Breast epithelium (tissue), 4 donors: ENCODE measurements around the gene PYGO2. TPM values are rescaled to one million over a fixed set of nuclear protein-coding genes. Genes with fewer than 3 reads are reported as not detected.

Source experiments
- DNase-seq, 2 donors: peaks; one replicate each; pipeline ENCODE4 v3.0.0-alpha.2; 2019; ENCODE audit warnings: low spot score in 2 of 2
- H3K27ac ChIP-seq, 2 donors: fragments of 200-600 bp; sonication (generic) in 1 of 2; one replicate each; pipeline ENCODE4 v1.5.1; 2016 to 2019; ENCODE audit warnings: mild to moderate bottlenecking in 1 of 2
- H3K27me3 ChIP-seq, 2 donors: fragments of 200-600 bp; sonication (generic) in 1 of 2; one replicate each; pipeline versions ENCODE4 v1.5.1 to v1.6.0; 2017 to 2019; ENCODE audit warnings: control low read depth in 1 of 2, mild to moderate bottlenecking in 1 of 2
- H3K36me3 ChIP-seq: fragments of 200-600 bp; one replicate; pipeline ENCODE4 v1.5.1; 2019
- H3K4me1 ChIP-seq, 2 donors: fragments of 200-600 bp; sonication (generic); one replicate each; pipeline ENCODE4 v1.5.1; 2016 to 2019; ENCODE audit warnings: control low read depth in 1 of 2
- H3K4me3 ChIP-seq, 3 donors: fragments of 200-600 bp; sonication (generic); 1 replicate in 2 of 3; 2 replicates in 1 of 3; pipeline ENCODE4 v1.5.1; 2016 to 2019; ENCODE audit warnings: mild to moderate bottlenecking in 3 of 3, moderate library complexity in 2 of 3
- H3K9me3 ChIP-seq, 2 donors: fragments of 200-600 bp; sonication (generic) in 1 of 2; one replicate each; pipeline ENCODE4 v1.5.1; 2016 to 2019; ENCODE audit warnings: control low read depth in 1 of 2
- POLR2A ChIP-seq: fragments of 450-650 bp; IDR thresholded peaks from one replicate; pipeline ENCODE4 v1.6.1; 2016; ENCODE audit warnings: antibody characterized with exemption, mild to moderate bottlenecking, moderate library complexity
- POLR2AphosphoS5 ChIP-seq, 3 donors: sonication (generic); formaldehyde crosslinking; IDR thresholded peaks; one replicate each; pipeline ENCODE4 v1.6.1; 2017; ENCODE audit warnings: antibody characterized with exemption in 3 of 3
- intact Hi-C: fragments of 100-400 bp; cut with DNase I; formaldehyde crosslinking; loops from one replicate; pipeline ENCODE4 v1.15.1; 2023; ENCODE audit warnings: low total_unique reads
- total RNA-seq, 3 donors: library from RNA; depleted of rRNA; stranded (reverse); fragments of >200 nt; gene quantifications; one replicate each; pipeline ENCODE4 v1.1.0, GENCODE V29; 2016
- TF ChIP-seq, protein P1 (sequence below), 3 donors: fragments of 450-650 bp; IDR thresholded peaks; one replicate each; pipeline ENCODE4 v1.5.1; 2016 to 2017; ENCODE audit warnings: antibody characterized with exemption in 3 of 3, mild to moderate bottlenecking in 3 of 3, moderate library complexity in 3 of 3

PYGO2 gene
- total RNA-seq, 3 donors from 2014 or later: 14.6 to 26.2 (median 20.3) TPM

DNA sequence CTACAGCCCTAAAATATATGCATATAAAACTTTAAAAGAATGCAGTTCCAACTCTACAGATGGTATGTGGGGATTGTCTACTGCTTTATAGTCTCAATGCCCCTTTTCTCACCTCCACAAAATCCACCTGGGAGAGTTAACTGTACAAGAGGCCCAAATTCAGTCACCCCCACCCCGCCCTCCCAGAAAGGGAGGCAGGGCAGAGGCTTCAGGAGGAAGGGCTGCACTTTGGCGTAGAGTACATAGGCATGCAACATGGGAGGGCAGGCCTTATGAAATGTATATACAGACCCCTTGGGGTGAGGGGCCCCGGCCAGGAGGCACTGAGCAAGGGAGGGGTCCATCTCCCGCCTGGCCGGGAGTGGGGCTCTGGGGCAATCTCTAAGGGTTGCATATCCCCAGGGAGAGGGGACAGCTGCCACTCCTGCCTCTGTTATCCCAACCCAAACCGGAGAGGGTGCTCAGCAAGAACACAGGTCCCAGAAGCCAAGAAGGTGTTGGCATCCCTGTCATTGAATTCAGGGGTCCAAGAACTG is 1.3 kb upstream of the PYGO2 start:
- Histone ChIP-seq H3K4me3 (peak overlapping the region in 2 of 3 donors; percentile 87 to 90), H3K27me3 (no peaks in the 10 kb centered on the region), H3K36me3 (no peaks in the 10 kb centered on the region), H3K4me1 (peaks cover 0 to 18% of the 10 kb centered on the region in 2 donors), H3K27ac (peak overlapping the region; percentile 97 to 100), H3K9me3 (no peaks in the 10 kb centered on the region)
- TF ChIP-seq, protein P1, sequence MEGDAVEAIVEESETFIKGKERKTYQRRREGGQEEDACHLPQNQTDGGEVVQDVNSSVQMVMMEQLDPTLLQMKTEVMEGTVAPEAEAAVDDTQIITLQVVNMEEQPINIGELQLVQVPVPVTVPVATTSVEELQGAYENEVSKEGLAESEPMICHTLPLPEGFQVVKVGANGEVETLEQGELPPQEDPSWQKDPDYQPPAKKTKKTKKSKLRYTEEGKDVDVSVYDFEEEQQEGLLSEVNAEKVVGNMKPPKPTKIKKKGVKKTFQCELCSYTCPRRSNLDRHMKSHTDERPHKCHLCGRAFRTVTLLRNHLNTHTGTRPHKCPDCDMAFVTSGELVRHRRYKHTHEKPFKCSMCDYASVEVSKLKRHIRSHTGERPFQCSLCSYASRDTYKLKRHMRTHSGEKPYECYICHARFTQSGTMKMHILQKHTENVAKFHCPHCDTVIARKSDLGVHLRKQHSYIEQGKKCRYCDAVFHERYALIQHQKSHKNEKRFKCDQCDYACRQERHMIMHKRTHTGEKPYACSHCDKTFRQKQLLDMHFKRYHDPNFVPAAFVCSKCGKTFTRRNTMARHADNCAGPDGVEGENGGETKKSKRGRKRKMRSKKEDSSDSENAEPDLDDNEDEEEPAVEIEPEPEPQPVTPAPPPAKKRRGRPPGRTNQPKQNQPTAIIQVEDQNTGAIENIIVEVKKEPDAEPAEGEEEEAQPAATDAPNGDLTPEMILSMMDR (IDR thresholded peaks at IDR 0.05): no peak
- TF ChIP-seq POLR2AphosphoS5 (IDR thresholded peaks at IDR 0.05) (no peak), POLR2A (no peak)
- DNase-seq: no peak
- intact Hi-C loops: loop anchor here (10.0 kb wide), 1 partner anchor 722 kb away; the partner anchor contains the start of genes DAP3 and YY1AP1

DNA sequence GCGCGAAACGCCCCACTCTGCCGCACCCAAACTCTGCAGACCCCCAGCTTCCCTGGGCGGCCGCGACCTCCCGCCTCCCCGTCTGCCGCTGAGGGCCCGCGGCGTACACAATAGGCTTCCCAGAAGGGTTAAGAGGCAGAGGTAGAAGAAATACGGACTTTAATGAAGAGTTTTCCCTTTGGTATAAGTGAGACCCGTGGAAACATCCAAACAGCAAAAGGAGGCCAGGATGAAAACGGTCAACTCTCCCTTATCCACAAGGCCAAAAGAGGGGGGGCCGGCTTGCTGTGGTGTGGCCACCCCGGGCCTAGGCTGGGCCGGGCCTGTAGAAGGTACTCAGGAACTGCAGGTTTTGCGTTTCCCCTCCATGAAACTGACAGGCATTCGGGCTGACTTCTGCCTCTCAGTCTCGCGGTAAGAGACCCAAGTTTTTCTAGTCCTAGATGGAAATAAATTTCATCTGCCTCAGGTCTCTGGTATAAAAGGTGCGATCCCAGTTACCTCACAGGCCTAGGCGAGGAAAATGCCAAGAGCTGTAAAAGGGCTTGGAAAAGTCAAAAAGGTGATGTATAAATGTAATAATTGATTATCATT is 671 bp upstream of the PYGO2 start:
- H3K27me3 ChIP-seq: no peaks in the 10 kb centered on the region
- TF ChIP-seq POLR2A (no peak), POLR2AphosphoS5 (IDR thresholded peaks at IDR 0.05) (no peak)
- TF ChIP-seq, protein P1 (IDR thresholded peaks at IDR 0.05): no peak
- intact Hi-C loops: loop anchor here (10.0 kb wide), 1 partner anchor 723 kb away; the partner anchor contains the start of genes DAP3 and YY1AP1
- H3K4me1 ChIP-seq: peaks cover 0 to 18% of the 10 kb centered on the region in 2 donors
- H3K27ac ChIP-seq: peak overlapping the region; percentile 97 to 100
- H3K36me3 ChIP-seq: no peaks in the 10 kb centered on the region
- DNase-seq: no peak
- H3K9me3 ChIP-seq: no peaks in the 10 kb centered on the region
- H3K4me3 ChIP-seq: peak overlapping the region; percentile 87 to 91 (median 90)

DNA sequence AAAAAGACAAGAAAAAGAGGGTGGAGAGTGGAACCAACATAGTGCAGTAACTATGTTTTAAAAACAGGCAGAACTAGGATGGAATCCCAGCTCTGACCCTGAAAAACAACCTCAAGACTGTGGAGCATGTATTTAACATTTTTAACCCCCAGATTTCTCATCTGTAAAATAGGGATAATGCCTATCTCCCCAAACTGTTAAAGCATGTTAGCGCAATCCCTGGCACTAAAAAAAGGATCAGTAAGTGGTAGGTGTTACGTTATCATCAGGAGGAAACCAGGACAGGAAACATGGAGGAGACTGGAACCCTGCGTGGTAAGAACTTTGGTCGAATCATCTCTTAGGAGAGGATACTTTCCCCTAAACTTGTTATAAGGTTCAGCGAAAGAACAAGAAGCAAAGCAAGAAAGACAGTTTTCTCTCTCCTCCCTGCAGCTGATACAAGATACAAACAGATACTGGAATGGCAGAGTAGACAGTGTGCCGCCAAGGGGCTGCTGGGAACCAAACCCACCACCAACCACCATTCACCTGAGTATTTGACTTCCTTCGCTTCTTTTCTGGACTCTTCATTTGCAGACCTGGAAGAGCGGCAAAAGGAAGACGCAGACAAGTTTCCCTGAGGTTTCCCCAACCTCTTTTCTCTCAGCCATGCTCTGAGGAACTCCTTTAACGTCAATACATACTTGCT is 991 bp downstream of the PYGO2 start:
- TF ChIP-seq POLR2AphosphoS5 (IDR thresholded peaks at IDR 0.05) (no peak), POLR2A (no peak)
- TF ChIP-seq, protein P1 (IDR thresholded peaks at IDR 0.05): no peak
- Histone ChIP-seq H3K9me3 (no peaks in the 10 kb centered on the region), H3K4me3 (peak overlapping the region; percentile 87 to 91 (median 90)), H3K27me3 (no peaks in the 10 kb centered on the region), H3K36me3 (no peaks in the 10 kb centered on the region), H3K4me1 (peaks cover 0 to 18% of the 10 kb centered on the region in 2 donors), H3K27ac (peak overlapping the region; percentile 97 to 100)
- intact Hi-C loops: loop anchor here (1.0 to 10.0 kb wide), 2 partner anchors 39 to 724 kb away; partner anchors contain the start of genes DAP3 and YY1AP1
- DNase-seq: no peak

DNA sequence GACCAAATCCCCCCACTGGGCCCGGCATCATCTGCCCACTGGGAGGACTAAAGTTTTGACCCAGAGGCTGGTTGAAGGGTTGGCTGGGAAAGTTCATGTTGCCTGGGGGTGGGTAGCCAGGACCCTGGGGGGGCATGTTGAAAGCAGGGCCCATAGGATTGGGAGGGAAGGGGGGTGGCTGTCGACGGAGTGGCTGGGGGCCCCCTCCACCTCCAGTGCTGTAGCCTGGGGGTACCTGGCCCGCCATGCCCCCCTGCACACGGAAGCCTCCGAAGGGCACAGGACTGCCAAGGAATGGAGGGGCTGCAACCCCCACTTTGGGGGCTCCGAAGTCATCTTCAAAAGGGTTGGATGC is 2.2 kb downstream of the PYGO2 start:
- TF ChIP-seq POLR2AphosphoS5 (IDR thresholded peaks at IDR 0.05) (no peak), POLR2A (no peak)
- TF ChIP-seq, protein P1 (IDR thresholded peaks at IDR 0.05): no peak
- H3K4me3 ChIP-seq: no peak overlapping the region
- no peaks in the 10 kb centered on the region for H3K9me3 ChIP-seq
- intact Hi-C loops: loop anchor here (10.0 kb wide), 1 partner anchor 105 kb away; the partner anchor contains the start of gene EFNA4
- H3K27ac ChIP-seq: peak overlapping the region in 1 of 2 donors; percentile 9
- no peaks in the 10 kb centered on the region for H3K36me3 ChIP-seq
- H3K4me1 ChIP-seq: peaks cover 0 to 29% of the 10 kb centered on the region in 2 donors
- H3K27me3 ChIP-seq: no peaks in the 10 kb centered on the region
- DNase-seq: no peak
